Trophoblast cell (in vitro differentiated cells and primary cell): Measurements from ENCODE around the gene ARL6IP4.

Source experiments
- DNase-seq, 2 donors: peaks; one replicate each; pipeline ENCODE4 v3.0.0-alpha.2; 2016
- H2AFZ ChIP-seq: 2 replicates; pipeline ENCODE4 v1.6.1; 2013; ENCODE audit warnings: low read length, moderate library complexity, mild to moderate bottlenecking; ENCODE audit not compliant: insufficient read depth, poor library complexity
- H2AK5ac ChIP-seq: 2 replicates; pipeline ENCODE4 v1.6.1; 2013; ENCODE audit warnings: mild to moderate bottlenecking, low read length
- H2BK120ac ChIP-seq: 2 replicates; pipeline ENCODE4 v1.6.1; 2013; ENCODE audit warnings: low read length, mild to moderate bottlenecking, moderate library complexity; ENCODE audit not compliant: insufficient read depth, poor library complexity
- H2BK12ac ChIP-seq: 2 replicates; pipeline ENCODE4 v1.6.1; 2013; ENCODE audit warnings: mild to moderate bottlenecking, low read length, moderate library complexity
- H2BK5ac ChIP-seq: 2 replicates; pipeline ENCODE4 v1.6.1; 2013; ENCODE audit warnings: low read length, low read depth, moderate library complexity, mild to moderate bottlenecking; ENCODE audit not compliant: poor library complexity
- H3K14ac ChIP-seq: 2 replicates; pipeline ENCODE4 v1.6.1; 2013; ENCODE audit warnings: mild to moderate bottlenecking, low read length
- H3K18ac ChIP-seq: 2 replicates; pipeline ENCODE4 v1.6.1; 2013; ENCODE audit warnings: mild to moderate bottlenecking, low read length
- H3K23ac ChIP-seq: 2 replicates; pipeline ENCODE4 v1.6.1; 2013; ENCODE audit warnings: low read length
- H3K27ac ChIP-seq: 2 replicates; pipeline ENCODE4 v1.5.1; 2013; ENCODE audit warnings: low read depth, mild to moderate bottlenecking, inconsistent platforms, low read length, moderate library complexity
- H3K27me3 ChIP-seq: 2 replicates; pipeline ENCODE4 v1.6.1; 2013; ENCODE audit warnings: inconsistent platforms, mild to moderate bottlenecking, low read length, moderate library complexity; ENCODE audit not compliant: insufficient read depth
- H3K36me3 ChIP-seq, 2 experiments: 1 replicate in 1 of 2; 2 replicates in 1 of 2; pipeline ENCODE4 v1.6.1; 2013; ENCODE audit warnings: low read length in 2 of 2, mild to moderate bottlenecking in 2 of 2, moderate library complexity in 1 of 2; ENCODE audit not compliant: insufficient read depth in 2 of 2, control insufficient read depth in 1 of 2
- H3K4ac ChIP-seq: 2 replicates; pipeline ENCODE4 v1.6.1; 2013; ENCODE audit warnings: low read depth, mild to moderate bottlenecking, low read length, moderate library complexity
- H3K4me1 ChIP-seq, 2 experiments: 1 replicate in 1 of 2; 2 replicates in 1 of 2; pipeline ENCODE4 v1.6.1; 2013; ENCODE audit warnings: low read length in 2 of 2, mild to moderate bottlenecking in 2 of 2, moderate library complexity in 1 of 2; ENCODE audit not compliant: insufficient read depth in 2 of 2, control insufficient read depth in 1 of 2
- H3K4me2 ChIP-seq: 2 replicates; pipeline ENCODE4 v1.6.1; 2013; ENCODE audit warnings: inconsistent platforms, mild to moderate bottlenecking, low read length, moderate library complexity
- H3K4me3 ChIP-seq: 2 replicates; pipeline ENCODE4 v1.5.1; 2013; ENCODE audit warnings: mild to moderate bottlenecking, low read depth, low read length, inconsistent platforms
- H3K79me1 ChIP-seq: one replicate; pipeline ENCODE4 v1.6.1; 2013; ENCODE audit warnings: low read length
- H3K79me2 ChIP-seq: 2 replicates; pipeline ENCODE4 v1.6.1; 2013; ENCODE audit warnings: low read length, mild to moderate bottlenecking; ENCODE audit not compliant: control insufficient read depth, insufficient read depth, poor library complexity
- H3K9ac ChIP-seq: 2 replicates; pipeline ENCODE4 v1.6.1; 2013; ENCODE audit warnings: mild to moderate bottlenecking, low read length
- H3K9me3 ChIP-seq: 2 replicates; pipeline ENCODE4 v1.6.1; 2013; ENCODE audit warnings: low read depth, mild to moderate bottlenecking, control low read depth, inconsistent platforms, low read length; ENCODE audit not compliant: insufficient read depth
- H4K12ac ChIP-seq: 2 replicates; pipeline ENCODE4 v1.6.1; 2013; ENCODE audit warnings: low read depth, mild to moderate bottlenecking, low read length, moderate library complexity
- H4K8ac ChIP-seq: 2 replicates; pipeline ENCODE4 v1.6.1; 2013; ENCODE audit warnings: low read depth, mild to moderate bottlenecking, low read length, moderate library complexity
- H4K91ac ChIP-seq: one replicate; pipeline ENCODE4 v1.6.1; 2013; ENCODE audit warnings: low read depth, mild to moderate bottlenecking, low read length, moderate library complexity
- WGBS: extraction: QIAGEN DNeasy Blood & Tissue Kit; methylation state at CpG from one replicate; pipeline ENCODE4 v1.1.7; 2013; ENCODE audit warnings: missing lambda C conversion rate; ENCODE audit not compliant: insufficient read length, insufficient coverage; ENCODE audit errors: extremely low coverage; 5-methylcytosine and 5-hydroxymethylcytosine counted together

ARL6IP4 gene

DNA sequence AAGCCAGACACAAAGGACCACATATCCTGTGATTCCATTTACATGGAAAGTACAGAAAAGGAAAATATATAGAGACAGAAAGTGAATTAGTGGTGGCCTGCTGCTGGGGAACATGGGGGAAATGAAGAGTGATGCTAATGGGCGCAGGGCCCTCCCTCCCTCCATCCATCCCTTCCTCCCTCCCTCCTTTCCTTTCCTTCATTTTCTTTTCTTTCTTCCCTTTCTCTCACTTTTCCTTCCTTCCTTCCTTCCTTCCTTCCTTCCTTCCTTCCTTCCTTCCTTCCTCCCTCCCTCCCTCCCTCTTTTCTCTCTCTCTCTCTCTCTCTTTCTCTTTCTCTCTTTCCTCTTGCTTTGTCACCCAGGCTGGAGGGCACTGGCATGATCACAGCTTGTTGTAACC lies 37.3 kb downstream of the ARL6IP4 start:
- H2AFZ ChIP-seq: no peak overlapping the region
- H4K12ac ChIP-seq: no peak overlapping the region
- no peak overlapping the region for H4K91ac ChIP-seq
- no peaks in the 10 kb centered on the region for H3K27me3 ChIP-seq
- no peak overlapping the region for H3K4me3 ChIP-seq
- WGBS: no CpG with 5 or more reads among the region's 1 CpG
- no peaks in the 10 kb centered on the region for H3K4me1 ChIP-seq
- H3K14ac ChIP-seq: no peak overlapping the region
- no peaks in the 10 kb centered on the region for H3K79me1 ChIP-seq
- H2BK120ac ChIP-seq: no peak overlapping the region
- no peak overlapping the region for H2BK12ac ChIP-seq
- H3K4ac ChIP-seq: no peak overlapping the region
- H2BK5ac ChIP-seq: no peak overlapping the region
- no peak for DNase-seq
- H3K23ac ChIP-seq: no peak overlapping the region
- no peaks in the 10 kb centered on the region for H3K79me2 ChIP-seq
- H2AK5ac ChIP-seq: no peak overlapping the region
- no peak overlapping the region for H3K18ac ChIP-seq
- no peak overlapping the region for H3K4me2 ChIP-seq
- H3K9ac ChIP-seq: no peak overlapping the region
- H3K9me3 ChIP-seq: no peaks in the 10 kb centered on the region
- no peak overlapping the region for H3K27ac ChIP-seq
- H3K36me3 ChIP-seq: no peaks in the 10 kb centered on the region
- no peak overlapping the region for H4K8ac ChIP-seq

DNA sequence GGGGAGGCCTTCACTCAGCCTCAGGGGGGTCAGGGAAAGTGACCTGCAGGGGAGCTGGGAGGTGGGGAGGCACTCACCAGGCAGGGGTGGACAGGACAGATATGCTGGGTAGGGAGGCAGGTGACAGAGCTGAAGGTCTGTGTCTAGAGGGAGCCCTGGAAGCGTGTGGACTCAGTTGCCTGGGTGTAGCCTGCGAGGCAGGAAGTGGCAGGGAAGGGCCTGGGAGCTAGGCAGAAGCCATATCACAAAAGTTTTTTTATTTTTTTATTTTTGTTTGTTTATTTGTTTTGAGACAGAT lies 39.3 kb downstream of the ARL6IP4 start:
- H3K4me1 ChIP-seq: no peaks in the 10 kb centered on the region
- H3K4ac ChIP-seq: no peak overlapping the region
- no peaks in the 10 kb centered on the region for H3K27me3 ChIP-seq
- H2BK120ac ChIP-seq: no peak overlapping the region
- no peak overlapping the region for H4K12ac ChIP-seq
- H3K23ac ChIP-seq: no peak overlapping the region
- no peak overlapping the region for H2BK5ac ChIP-seq
- WGBS: no CpG with 5 or more reads among the region's 2 CpGs
- H2BK12ac ChIP-seq: no peak overlapping the region
- no peaks in the 10 kb centered on the region for H3K79me2 ChIP-seq
- no peak overlapping the region for H3K4me2 ChIP-seq
- H3K27ac ChIP-seq: no peak overlapping the region
- H3K9ac ChIP-seq: no peak overlapping the region
- no peak overlapping the region for H2AK5ac ChIP-seq
- DNase-seq: no peak
- H2AFZ ChIP-seq: no peak overlapping the region
- no peak overlapping the region for H3K14ac ChIP-seq
- no peaks in the 10 kb centered on the region for H3K79me1 ChIP-seq
- no peak overlapping the region for H3K4me3 ChIP-seq
- no peak overlapping the region for H3K18ac ChIP-seq
- H4K8ac ChIP-seq: no peak overlapping the region
- peaks cover 3% of the 10 kb centered on the region for H3K9me3 ChIP-seq
- no peaks in the 10 kb centered on the region for H3K36me3 ChIP-seq
- peak overlapping the region; percentile 33 for H4K91ac ChIP-seq

DNA sequence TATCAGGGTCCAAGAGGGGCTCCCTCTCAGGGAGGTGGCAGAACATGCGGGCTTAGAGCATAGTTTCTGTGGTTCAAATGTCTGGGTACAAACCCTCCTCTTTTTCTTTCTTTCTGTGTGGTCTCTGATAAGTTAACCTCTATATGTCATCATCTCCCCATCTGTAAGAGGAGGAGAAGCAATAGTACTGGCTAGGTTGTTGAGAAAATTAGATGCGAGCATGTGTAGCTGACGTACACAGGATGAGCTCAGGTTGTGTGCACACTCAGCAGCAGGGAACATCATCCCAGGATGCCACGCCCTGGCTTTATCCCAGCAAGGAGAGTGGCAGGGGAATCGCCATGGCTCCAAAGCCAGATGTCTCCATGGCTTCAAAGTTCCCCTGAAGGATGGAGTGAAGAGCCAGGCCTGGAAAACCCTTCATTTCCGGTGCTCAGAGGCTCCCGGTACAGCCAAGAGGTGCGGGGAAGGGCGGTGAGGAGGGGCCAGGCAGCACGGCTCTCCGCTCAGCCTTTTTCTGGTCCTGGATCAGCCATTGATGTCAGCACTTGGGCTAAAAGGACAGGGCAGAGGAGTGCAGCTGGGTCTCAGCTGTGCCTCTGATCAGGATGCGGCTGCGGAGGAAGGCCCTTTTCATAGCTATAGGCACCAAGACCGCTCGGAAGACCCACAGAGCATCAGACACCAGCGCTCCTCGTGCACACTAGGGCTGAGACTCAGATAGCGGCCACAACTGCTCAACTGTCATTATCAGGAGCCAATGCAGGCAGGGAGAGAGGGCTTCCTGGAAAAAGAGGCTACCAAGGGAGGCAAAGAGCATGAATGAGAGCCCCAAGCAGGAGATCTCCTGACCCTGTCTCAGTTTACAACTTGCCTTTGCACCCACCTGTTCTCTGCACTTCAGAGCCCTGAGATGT lies 41.5 kb downstream of the ARL6IP4 start:
- H2BK12ac ChIP-seq: no peak overlapping the region
- H3K4me3 ChIP-seq: no peak overlapping the region
- no peaks in the 10 kb centered on the region for H3K79me1 ChIP-seq
- H4K12ac ChIP-seq: no peak overlapping the region
- H2AFZ ChIP-seq: no peak overlapping the region
- H3K18ac ChIP-seq: no peak overlapping the region
- DNase-seq: no peak
- peaks cover 0 to 2% of the 10 kb centered on the region in 2 experiments for H3K4me1 ChIP-seq
- H4K91ac ChIP-seq: no peak overlapping the region
- WGBS: no CpG with 5 or more reads among the region's 18 CpGs
- H3K4me2 ChIP-seq: no peak overlapping the region
- H3K27me3 ChIP-seq: no peaks in the 10 kb centered on the region
- H3K9ac ChIP-seq: no peak overlapping the region
- H3K36me3 ChIP-seq: no peaks in the 10 kb centered on the region
- H3K79me2 ChIP-seq: no peaks in the 10 kb centered on the region
- H2AK5ac ChIP-seq: no peak overlapping the region
- no peak overlapping the region for H3K4ac ChIP-seq
- no peak overlapping the region for H2BK5ac ChIP-seq
- no peak overlapping the region for H3K23ac ChIP-seq
- peaks cover 3% of the 10 kb centered on the region for H3K9me3 ChIP-seq
- H2BK120ac ChIP-seq: no peak overlapping the region
- H4K8ac ChIP-seq: no peak overlapping the region
- H3K14ac ChIP-seq: no peak overlapping the region
- no peak overlapping the region for H3K27ac ChIP-seq

DNA sequence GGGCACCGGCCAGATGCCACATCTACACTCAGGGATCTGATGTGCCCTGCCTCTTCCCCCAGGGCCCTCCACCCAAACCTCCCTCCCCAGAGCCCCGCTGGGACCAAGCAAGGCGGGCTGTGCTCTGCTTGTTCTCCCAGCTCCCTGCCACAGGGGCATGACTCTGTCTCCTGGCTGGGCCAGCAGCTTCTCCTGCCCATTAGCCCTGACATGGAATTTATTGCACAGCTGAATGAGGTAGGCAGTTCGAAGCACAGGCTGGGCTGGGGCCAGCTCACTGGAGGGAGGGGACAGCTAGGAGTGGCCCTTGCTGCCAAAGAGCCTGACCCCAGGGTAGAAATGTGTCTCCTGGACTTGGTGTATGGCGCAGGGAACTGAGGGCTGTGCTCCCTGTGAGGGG lies 42.4 kb downstream of the ARL6IP4 start:
- no peak overlapping the region for H2AK5ac ChIP-seq
- no peak overlapping the region for H4K8ac ChIP-seq
- H4K91ac ChIP-seq: no peak overlapping the region
- no peaks in the 10 kb centered on the region for H3K27me3 ChIP-seq
- H3K4me3 ChIP-seq: no peak overlapping the region
- H3K14ac ChIP-seq: no peak overlapping the region
- DNase-seq: no peak
- H3K9ac ChIP-seq: no peak overlapping the region
- no peak overlapping the region for H2BK12ac ChIP-seq
- WGBS: no CpG with 5 or more reads among the region's 5 CpGs
- H2AFZ ChIP-seq: no peak overlapping the region
- no peaks in the 10 kb centered on the region for H3K79me2 ChIP-seq
- H3K23ac ChIP-seq: no peak overlapping the region
- no peak overlapping the region for H4K12ac ChIP-seq
- H3K4me1 ChIP-seq: peaks cover 0 to 2% of the 10 kb centered on the region in 2 experiments
- no peak overlapping the region for H3K4ac ChIP-seq
- no peaks in the 10 kb centered on the region for H3K36me3 ChIP-seq
- no peak overlapping the region for H3K27ac ChIP-seq
- H3K18ac ChIP-seq: no peak overlapping the region
- no peaks in the 10 kb centered on the region for H3K79me1 ChIP-seq
- H2BK120ac ChIP-seq: no peak overlapping the region
- H2BK5ac ChIP-seq: no peak overlapping the region
- no peak overlapping the region for H3K4me2 ChIP-seq
- H3K9me3 ChIP-seq: peaks cover 3% of the 10 kb centered on the region
